Measurements from ENCODE around the gene CAPG.

GRCh38 chr2:85367180-85367579 is 43.0 kb downstream of the CAPG start:
- TF ChIP-seq EP300 (IDR thresholded peaks at IDR 0.05) (no peak), CTCF (IDR thresholded peaks at IDR 0.05) (no peak), POLR2A (IDR thresholded peaks at IDR 0.05) (no peak)

All from upper lobe of left lung (tissue), 4 donors.